ENCODE results near the gene MKLN1. TPM values are rescaled to one million over a fixed set of nuclear protein-coding genes. Genes with fewer than 3 reads are reported as not detected.
A peak's percentile ranks its signal among the peaks of the same experiment; 100 is the strongest.
"Not testable (repeated sequence)": the region's sequence is repeated elsewhere in the genome, so short reads cannot be mapped to it uniquely, and the experiment has no call there.

MKLN1 gene
- total RNA-seq, 1 donor from 2014 or later = 15.2 TPM

DNA sequence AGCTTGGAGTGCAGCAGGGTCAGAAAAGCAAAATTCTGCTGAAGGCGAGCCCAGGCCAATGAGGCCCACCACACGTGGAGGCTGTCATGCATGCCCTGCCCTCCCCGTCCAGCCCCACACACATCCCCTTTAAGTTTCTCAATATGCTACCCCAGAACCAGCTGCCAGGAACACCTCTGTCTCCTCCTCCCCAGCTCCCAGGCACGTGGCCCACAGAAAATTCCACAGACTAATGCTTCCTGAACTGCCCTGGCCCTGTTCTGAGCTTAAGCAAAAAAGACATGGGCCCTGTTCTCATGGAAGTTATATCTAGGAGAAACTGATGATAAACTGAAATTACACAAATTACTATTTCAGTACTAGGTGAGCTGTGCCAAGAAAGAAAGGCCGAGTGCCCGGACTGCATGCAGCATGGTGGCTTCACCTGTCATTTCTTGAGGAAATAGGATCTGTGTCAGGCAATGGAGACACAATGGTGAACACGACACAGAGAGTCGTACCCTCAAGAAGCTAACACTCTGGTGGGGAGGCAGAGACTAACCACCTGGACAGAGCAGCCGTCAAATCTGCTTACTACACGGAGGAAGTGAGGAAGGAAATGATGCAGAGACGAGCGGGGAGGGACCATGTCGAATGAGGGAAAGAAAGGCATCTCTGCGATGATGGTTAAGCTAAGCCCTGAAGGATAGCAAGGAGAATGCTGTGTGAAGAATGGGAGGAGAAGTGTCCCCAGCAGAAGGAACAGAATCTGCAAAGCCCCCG is 184.3 kb downstream of the MKLN1 start:
- DNase-seq (ENCODE audit: low read depth) = no peak
- H3K4me3 ChIP-seq (ENCODE audit: low read depth, low read length) = no peak overlapping the region
- TF ChIP-seq, protein P1, sequence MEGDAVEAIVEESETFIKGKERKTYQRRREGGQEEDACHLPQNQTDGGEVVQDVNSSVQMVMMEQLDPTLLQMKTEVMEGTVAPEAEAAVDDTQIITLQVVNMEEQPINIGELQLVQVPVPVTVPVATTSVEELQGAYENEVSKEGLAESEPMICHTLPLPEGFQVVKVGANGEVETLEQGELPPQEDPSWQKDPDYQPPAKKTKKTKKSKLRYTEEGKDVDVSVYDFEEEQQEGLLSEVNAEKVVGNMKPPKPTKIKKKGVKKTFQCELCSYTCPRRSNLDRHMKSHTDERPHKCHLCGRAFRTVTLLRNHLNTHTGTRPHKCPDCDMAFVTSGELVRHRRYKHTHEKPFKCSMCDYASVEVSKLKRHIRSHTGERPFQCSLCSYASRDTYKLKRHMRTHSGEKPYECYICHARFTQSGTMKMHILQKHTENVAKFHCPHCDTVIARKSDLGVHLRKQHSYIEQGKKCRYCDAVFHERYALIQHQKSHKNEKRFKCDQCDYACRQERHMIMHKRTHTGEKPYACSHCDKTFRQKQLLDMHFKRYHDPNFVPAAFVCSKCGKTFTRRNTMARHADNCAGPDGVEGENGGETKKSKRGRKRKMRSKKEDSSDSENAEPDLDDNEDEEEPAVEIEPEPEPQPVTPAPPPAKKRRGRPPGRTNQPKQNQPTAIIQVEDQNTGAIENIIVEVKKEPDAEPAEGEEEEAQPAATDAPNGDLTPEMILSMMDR (conservative IDR thresholded peaks at IDR 0.05; ENCODE audit: low read depth, low read length) = no peak

- TF ChIP-seq, protein P1 (conservative IDR thresholded peaks at IDR 0.05; ENCODE audit: low read depth, low read length) = peak; percentile 97
- H3K4me3 ChIP-seq (ENCODE audit: low read depth, low read length) = no peak overlapping the region
- DNase-seq (ENCODE audit: low read depth) = no peak
These were observed 185.8 kb downstream of the MKLN1 start for GRCh38 chr7:131513245-131514061.

GRCh38 chr7:131515471-131515870 is 187.8 kb downstream of the MKLN1 start:
- H3K4me3 ChIP-seq (ENCODE audit: low read depth, low read length); DNase-seq (ENCODE audit: low read depth): not testable (repeated sequence)

GRCh38 chr7:131517218-131517923 is 189.7 kb downstream of the MKLN1 start:
- DNase-seq (ENCODE audit: low read depth) = no peak
- TF ChIP-seq, protein P1 (conservative IDR thresholded peaks at IDR 0.05; ENCODE audit: low read depth, low read length) = no peak
- H3K4me3 ChIP-seq (ENCODE audit: low read depth, low read length) = no peak overlapping the region

- no peak overlapping the region for H3K4me3 ChIP-seq (ENCODE audit: low read depth, low read length)
- no peak for DNase-seq (ENCODE audit: low read depth)
- TF ChIP-seq, protein P1 (conservative IDR thresholded peaks at IDR 0.05; ENCODE audit: low read depth, low read length) = no peak
These were observed 190.9 kb downstream of the MKLN1 start for GRCh38 chr7:131518626-131519025.

DNA sequence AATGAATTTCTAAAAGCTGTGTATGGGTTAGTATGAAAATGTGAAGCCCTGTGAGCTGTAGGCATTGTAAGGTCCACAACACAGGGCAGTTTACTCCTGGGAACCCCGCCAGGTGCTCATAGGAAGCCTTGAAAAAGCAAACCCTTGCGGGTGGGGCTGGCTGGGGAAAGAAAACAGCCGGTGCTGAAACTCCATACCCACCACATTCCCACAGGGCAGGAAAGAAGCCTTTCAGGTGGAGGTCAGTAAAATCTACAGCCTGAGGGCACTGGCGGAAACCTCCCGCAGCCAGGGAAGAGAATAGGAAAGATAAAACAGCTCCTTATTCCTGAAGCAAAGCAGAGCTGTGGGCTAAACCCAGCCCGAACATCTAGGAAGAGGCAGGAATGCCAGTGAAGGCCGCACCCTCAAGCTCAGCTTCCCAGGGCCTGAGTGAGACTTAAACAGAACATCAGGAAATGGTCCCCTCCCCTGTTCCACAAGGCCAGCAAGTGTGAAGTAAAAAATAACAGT is 194.0 kb downstream of the MKLN1 start:
- H3K4me3 ChIP-seq (ENCODE audit: low read depth, low read length) = no peak overlapping the region
- no peak for DNase-seq (ENCODE audit: low read depth)
- TF ChIP-seq, protein P1 (conservative IDR thresholded peaks at IDR 0.05; ENCODE audit: low read depth, low read length) = no peak
